NOMO-1 treated with DMSO at 0.1 percent for 48 hours (cell line): ENCODE data around the gene CMPK2.

Experiments used
- DNase-seq: peaks from one replicate; lab custom pipeline; 2025; ENCODE audit not compliant: unreplicated experiment; lab: John Stamatoyannopoulos, UW

CMPK2 gene

GRCh38 chr2:6845903-6846302 is 19.8 kb downstream of the CMPK2 start:
- DNase-seq = no peak

GRCh38 chr2:6845312-6845711 is 20.4 kb downstream of the CMPK2 start:
- DNase-seq = no peak

GRCh38 chr2:6841537-6842287 is 24.0 kb downstream of the CMPK2 start:
- no peak for DNase-seq

- DNase-seq = no peak
Observed at GRCh38 chr2:6838673-6839319, 26.9 kb downstream of the CMPK2 start.

- DNase-seq = no peak
Observed at GRCh38 chr2:6835467-6835866, 30.2 kb downstream of the CMPK2 start.

GRCh38 chr2:6834163-6834562 is 31.5 kb downstream of the CMPK2 start:
- DNase-seq = no peak

GRCh38 chr2:6833300-6833604 is 32.5 kb downstream of the CMPK2 start:
- DNase-seq = no peak

- DNase-seq = no peak
Observed at GRCh38 chr2:6832596-6833299, 33.0 kb downstream of the CMPK2 start.

GRCh38 chr2:6831229-6831628 is 34.5 kb downstream of the CMPK2 start:
- DNase-seq = no peak

- peak; percentile 52 for DNase-seq
Observed at GRCh38 chr2:6828299-6828584, 37.5 kb downstream of the CMPK2 start.

GRCh38 chr2:6827566-6828298 is 38.0 kb downstream of the CMPK2 start:
- no peak for DNase-seq

- DNase-seq = peak; percentile 78
Observed at GRCh38 chr2:6826081-6826913, 39.4 kb downstream of the CMPK2 start.

GRCh38 chr2:6824962-6825361 is 40.7 kb downstream of the CMPK2 start:
- no peak for DNase-seq

- DNase-seq = no peak
Observed at GRCh38 chr2:6823111-6823510, 42.6 kb downstream of the CMPK2 start.

GRCh38 chr2:6822406-6822805 is 43.3 kb downstream of the CMPK2 start:
- no peak for DNase-seq

GRCh38 chr2:6820903-6821584 is 44.7 kb downstream of the CMPK2 start:
- DNase-seq = no peak

- DNase-seq = no peak
Observed at GRCh38 chr2:6820236-6820635, 45.5 kb downstream of the CMPK2 start.

GRCh38 chr2:6819668-6820067 is 46.0 kb downstream of the CMPK2 start:
- no peak for DNase-seq

GRCh38 chr2:6818012-6818411 is 47.7 kb downstream of the CMPK2 start:
- DNase-seq = no peak

- DNase-seq = no peak
Observed at GRCh38 chr2:6814869-6815268, 50.8 kb downstream of the CMPK2 start.
